ENCODE data around the gene CCDC90B.
A peak's percentile ranks its signal among the peaks of the same experiment; 100 is the strongest.

Gene CCDC90B

DNA sequence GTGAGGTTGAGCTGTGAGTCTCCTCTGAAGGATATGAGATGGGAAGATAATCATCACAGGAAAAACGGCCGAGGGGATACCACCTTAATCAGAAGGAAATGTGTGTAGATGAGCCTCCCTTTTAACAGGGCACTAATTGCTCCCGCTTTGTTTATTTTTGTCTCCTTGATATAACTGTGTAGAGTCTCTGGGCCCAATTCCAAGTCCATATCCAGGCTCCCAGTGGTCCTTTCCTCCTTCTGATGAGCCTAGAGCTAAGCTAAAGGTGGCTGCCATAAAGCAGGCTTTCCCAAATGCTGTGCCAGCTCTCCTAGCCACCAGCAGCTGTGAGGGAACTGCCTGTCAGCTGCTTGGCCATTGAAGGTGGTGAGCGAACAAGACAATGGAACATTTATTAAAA, 17.1 kb upstream of the CCDC90B start:
- no peak overlapping the region for H3K4me3 ChIP-seq (replicated peaks; ENCODE audit: low read depth, low read length)
- DNase-seq (ENCODE audit: low read depth) = no peak
- TF ChIP-seq, protein P1, sequence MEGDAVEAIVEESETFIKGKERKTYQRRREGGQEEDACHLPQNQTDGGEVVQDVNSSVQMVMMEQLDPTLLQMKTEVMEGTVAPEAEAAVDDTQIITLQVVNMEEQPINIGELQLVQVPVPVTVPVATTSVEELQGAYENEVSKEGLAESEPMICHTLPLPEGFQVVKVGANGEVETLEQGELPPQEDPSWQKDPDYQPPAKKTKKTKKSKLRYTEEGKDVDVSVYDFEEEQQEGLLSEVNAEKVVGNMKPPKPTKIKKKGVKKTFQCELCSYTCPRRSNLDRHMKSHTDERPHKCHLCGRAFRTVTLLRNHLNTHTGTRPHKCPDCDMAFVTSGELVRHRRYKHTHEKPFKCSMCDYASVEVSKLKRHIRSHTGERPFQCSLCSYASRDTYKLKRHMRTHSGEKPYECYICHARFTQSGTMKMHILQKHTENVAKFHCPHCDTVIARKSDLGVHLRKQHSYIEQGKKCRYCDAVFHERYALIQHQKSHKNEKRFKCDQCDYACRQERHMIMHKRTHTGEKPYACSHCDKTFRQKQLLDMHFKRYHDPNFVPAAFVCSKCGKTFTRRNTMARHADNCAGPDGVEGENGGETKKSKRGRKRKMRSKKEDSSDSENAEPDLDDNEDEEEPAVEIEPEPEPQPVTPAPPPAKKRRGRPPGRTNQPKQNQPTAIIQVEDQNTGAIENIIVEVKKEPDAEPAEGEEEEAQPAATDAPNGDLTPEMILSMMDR (IDR thresholded peaks at IDR 0.05; ENCODE audit: low read length, missing control alignments) = no peak

GRCh38 chr11:83302151-83302550, 16.0 kb upstream of the CCDC90B start:
- no peak overlapping the region for H3K4me3 ChIP-seq (replicated peaks; ENCODE audit: low read depth, low read length)

GRCh38 chr11:83299681-83300080, 13.5 kb upstream of the CCDC90B start:
- TF ChIP-seq, protein P1 (IDR thresholded peaks at IDR 0.05; ENCODE audit: low read length, missing control alignments) = no peak
- DNase-seq (ENCODE audit: low read depth) = no peak
- no peak overlapping the region for H3K4me3 ChIP-seq (replicated peaks; ENCODE audit: low read depth, low read length)

More at GRCh38 chr11:83302151-83302550, 16.0 kb upstream of the CCDC90B start:
- TF ChIP-seq, protein P1 (IDR thresholded peaks at IDR 0.05; ENCODE audit: low read length, missing control alignments) = no peak
- DNase-seq (ENCODE audit: low read depth) = no peak

- TF ChIP-seq, protein P1 (IDR thresholded peaks at IDR 0.05; ENCODE audit: low read length, missing control alignments) = no peak
- DNase-seq (ENCODE audit: low read depth) = no peak
- H3K4me3 ChIP-seq (replicated peaks; ENCODE audit: low read depth, low read length) = no peak overlapping the region
Observed at GRCh38 chr11:83294208-83294607, 8.0 kb upstream of the CCDC90B start.

GRCh38 chr11:83293457-83293774, 7.2 kb upstream of the CCDC90B start:
- TF ChIP-seq, protein P1 (IDR thresholded peaks at IDR 0.05; ENCODE audit: low read length, missing control alignments) = no peak
- DNase-seq (ENCODE audit: low read depth) = no peak
- H3K4me3 ChIP-seq (replicated peaks; ENCODE audit: low read depth, low read length) = no peak overlapping the region

GRCh38 chr11:83292709-83293456, 6.7 kb upstream of the CCDC90B start:
- TF ChIP-seq, protein P1 (IDR thresholded peaks at IDR 0.05; ENCODE audit: low read length, missing control alignments) = peak; percentile 89
- DNase-seq (ENCODE audit: low read depth) = peak; percentile 82
- peak overlapping the region; percentile 33 for H3K4me3 ChIP-seq (replicated peaks; ENCODE audit: low read depth, low read length)

GRCh38 chr11:83287631-83288030, 1.5 kb upstream of the CCDC90B start:
- DNase-seq (ENCODE audit: low read depth) = no peak
- TF ChIP-seq, protein P1 (IDR thresholded peaks at IDR 0.05; ENCODE audit: low read length, missing control alignments) = no peak

More at GRCh38 chr11:83287631-83288030, 1.5 kb upstream of the CCDC90B start:
- no peak overlapping the region for H3K4me3 ChIP-seq (replicated peaks; ENCODE audit: low read depth, low read length)

All from fibroblast of pulmonary artery (primary cell).